SU-DHL-6 (cell line): ENCODE results near the gene ITPKB.
A peak's percentile ranks its signal among the peaks of the same experiment; 100 is the strongest.

Source experiments
- H2AFZ ChIP-seq: fragments of 200-600 bp; sonication (generic); 2 replicates; pipeline ENCODE4 v1.6.1; 2014; ENCODE audit warnings: low read depth, mild to moderate bottlenecking, moderate library complexity, mixed read lengths, antibody characterized with exemption, low read length; ENCODE audit not compliant: severe bottlenecking
- H3F3A ChIP-seq: fragments of 200-600 bp; shearing (Covaris generic); 2 replicates; pipeline ENCODE4 v1.6.0; 2016; ENCODE audit warnings: antibody characterized with exemption, mild to moderate bottlenecking; ENCODE audit not compliant: insufficient read depth
- H3K27ac ChIP-seq: fragments of 200-600 bp; sonication (generic); 2 replicates; pipeline ENCODE4 v1.5.1; 2016; ENCODE audit warnings: low read depth, mild to moderate bottlenecking, low read length, moderate library complexity, mixed read lengths
- H3K27me3 ChIP-seq: fragments of 200-600 bp; sonication (generic), shearing (Covaris generic); 2 replicates; pipeline ENCODE4 v1.6.0; 2014; ENCODE audit warnings: mild to moderate bottlenecking, low read length
- H3K36me3 ChIP-seq: fragments of 200-600 bp; sonication (generic); 2 replicates; pipeline ENCODE4 v1.6.1; 2014; ENCODE audit warnings: mild to moderate bottlenecking, low read length, mixed read lengths
- H3K4me2 ChIP-seq: fragments of 300-600, 200-600 bp; shearing (Covaris generic), sonication (generic); 2 replicates; pipeline ENCODE4 v1.6.0; 2014; ENCODE audit warnings: low read length, low read depth, mild to moderate bottlenecking; ENCODE audit not compliant: poor library complexity, severe bottlenecking
- H3K4me3 ChIP-seq: fragments of 200-600 bp; sonication (generic); 2 replicates; pipeline ENCODE4 v1.5.1; 2014; ENCODE audit warnings: antibody characterized with exemption, low read length, mild to moderate bottlenecking, mixed read lengths; ENCODE audit not compliant: insufficient read depth, poor library complexity, severe bottlenecking
- H3K79me2 ChIP-seq: fragments of 200-600 bp; sonication (generic); 2 replicates; pipeline ENCODE4 v1.6.1; 2014; ENCODE audit warnings: mild to moderate bottlenecking, low read length, moderate library complexity; ENCODE audit not compliant: insufficient read depth
- H3K9ac ChIP-seq: fragments of 200-600 bp; sonication (generic); 2 replicates; pipeline ENCODE4 v1.7.0; 2014; ENCODE audit warnings: mild to moderate bottlenecking, low read length
- H3K9me2 ChIP-seq: fragments of 200-600 bp; sonication (generic); replicated peaks from 2 replicates; pipeline ENCODE4 v1.6.1; 2014; ENCODE audit warnings: low read length; ENCODE audit not compliant: insufficient read depth
- H3K9me3 ChIP-seq: fragments of 200-600 bp; sonication (generic); 2 replicates; pipeline ENCODE4 v1.6.1; 2014; ENCODE audit warnings: low read length, mixed read lengths; ENCODE audit not compliant: insufficient read depth
- H4K20me1 ChIP-seq: fragments of 200-600 bp; sonication (generic); 2 replicates; pipeline ENCODE4 v1.6.1; 2014; ENCODE audit warnings: low read depth, mild to moderate bottlenecking, antibody characterized with exemption, low read length, moderate library complexity, mixed read lengths
- EZH2phosphoT487 ChIP-seq: fragments of 200-600 bp; sonication (generic), shearing (Covaris generic); conservative IDR thresholded peaks from 2 replicates; pipeline ENCODE4 v1.6.1; 2018; ENCODE audit warnings: mild to moderate bottlenecking, antibody characterized with exemption, low read length, moderate library complexity, mixed read lengths
- TF ChIP-seq, protein P1 (sequence below): fragments of 200-600 bp; sonication (generic); IDR thresholded peaks from one replicate; pipeline ENCODE4 v1.5.1; 2017; ENCODE audit warnings: antibody characterized with exemption, mild to moderate bottlenecking, low read length, moderate library complexity; ENCODE audit not compliant: insufficient read depth, poor library complexity, severe bottlenecking

ITPKB gene

DNA sequence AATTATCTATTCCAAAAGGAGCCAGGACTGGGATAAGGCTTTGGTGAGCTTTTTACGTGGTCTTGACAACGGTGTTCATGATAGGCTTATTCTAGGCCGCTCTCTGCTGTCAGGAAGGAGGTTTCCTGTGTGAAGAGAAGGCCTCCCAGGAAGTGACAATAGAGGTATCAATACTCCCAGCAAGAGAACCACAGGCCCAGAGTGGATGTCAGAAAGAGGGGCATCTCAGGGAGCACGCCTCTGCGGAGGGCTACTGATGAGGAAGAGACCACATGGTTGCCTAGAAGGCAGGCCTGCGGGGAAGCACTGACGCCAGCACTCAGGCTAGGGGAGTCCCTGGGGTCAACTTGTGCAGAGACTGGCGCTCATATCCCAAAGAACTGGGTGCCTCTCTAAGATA, 60.4 kb downstream of the ITPKB start:
- Histone ChIP-seq H3K9me2 (no peaks in the 10 kb centered on the region), H4K20me1 (no peaks in the 10 kb centered on the region), H3K4me3 (no peak overlapping the region), H3K36me3 (no peaks in the 10 kb centered on the region), H3K79me2 (peaks cover 18% of the 10 kb centered on the region; the same call in 1 of the 2 replicates), H3K27me3 (no peaks in the 10 kb centered on the region), H3F3A (peaks cover 64% of the 10 kb centered on the region), H3K27ac (peak overlapping the region; percentile 92), H2AFZ (no peak overlapping the region), H3K9ac (no peak overlapping the region), H3K9me3 (no peaks in the 10 kb centered on the region), H3K4me2 (no peak overlapping the region)
- TF ChIP-seq, protein P1, sequence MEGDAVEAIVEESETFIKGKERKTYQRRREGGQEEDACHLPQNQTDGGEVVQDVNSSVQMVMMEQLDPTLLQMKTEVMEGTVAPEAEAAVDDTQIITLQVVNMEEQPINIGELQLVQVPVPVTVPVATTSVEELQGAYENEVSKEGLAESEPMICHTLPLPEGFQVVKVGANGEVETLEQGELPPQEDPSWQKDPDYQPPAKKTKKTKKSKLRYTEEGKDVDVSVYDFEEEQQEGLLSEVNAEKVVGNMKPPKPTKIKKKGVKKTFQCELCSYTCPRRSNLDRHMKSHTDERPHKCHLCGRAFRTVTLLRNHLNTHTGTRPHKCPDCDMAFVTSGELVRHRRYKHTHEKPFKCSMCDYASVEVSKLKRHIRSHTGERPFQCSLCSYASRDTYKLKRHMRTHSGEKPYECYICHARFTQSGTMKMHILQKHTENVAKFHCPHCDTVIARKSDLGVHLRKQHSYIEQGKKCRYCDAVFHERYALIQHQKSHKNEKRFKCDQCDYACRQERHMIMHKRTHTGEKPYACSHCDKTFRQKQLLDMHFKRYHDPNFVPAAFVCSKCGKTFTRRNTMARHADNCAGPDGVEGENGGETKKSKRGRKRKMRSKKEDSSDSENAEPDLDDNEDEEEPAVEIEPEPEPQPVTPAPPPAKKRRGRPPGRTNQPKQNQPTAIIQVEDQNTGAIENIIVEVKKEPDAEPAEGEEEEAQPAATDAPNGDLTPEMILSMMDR, result no peak
- TF ChIP-seq EZH2phosphoT487, result no peak

DNA sequence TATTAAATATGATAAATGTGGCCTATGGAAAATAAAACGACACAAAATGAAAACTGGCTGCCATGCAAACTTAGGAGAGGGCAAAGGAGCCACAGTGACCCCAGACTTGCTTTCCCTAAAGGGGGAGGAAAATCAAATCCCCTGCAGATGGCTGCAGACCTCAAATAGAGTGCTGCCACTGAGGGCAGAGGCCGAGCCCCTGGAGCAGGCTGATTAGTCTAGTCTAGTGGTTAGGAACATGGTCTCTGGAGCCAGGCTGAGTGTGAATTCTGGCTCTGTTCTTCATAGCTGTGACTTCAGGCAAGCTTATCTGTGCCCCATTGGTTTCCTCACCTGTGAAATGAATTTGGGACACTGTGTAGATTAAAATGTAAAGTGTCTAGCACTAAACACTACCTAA, 60.8 kb downstream of the ITPKB start:
- no peaks in the 10 kb centered on the region for H3K27me3 ChIP-seq
- peaks cover 66% of the 10 kb centered on the region for H3F3A ChIP-seq
- no peak overlapping the region for H2AFZ ChIP-seq
- TF ChIP-seq, protein P1, result no peak
- no peak for TF ChIP-seq EZH2phosphoT487
- no peaks in the 10 kb centered on the region for H3K9me2 ChIP-seq
- H3K4me2 ChIP-seq, result no peak overlapping the region
- peaks cover 18% of the 10 kb centered on the region; the same call in 1 of the 2 replicates for H3K79me2 ChIP-seq
- H3K36me3 ChIP-seq, result no peaks in the 10 kb centered on the region
- no peaks in the 10 kb centered on the region for H4K20me1 ChIP-seq
- H3K4me3 ChIP-seq, result no peak overlapping the region
- H3K9ac ChIP-seq, result no peak overlapping the region
- peak overlapping the region; percentile 92 for H3K27ac ChIP-seq
- H3K9me3 ChIP-seq, result no peaks in the 10 kb centered on the region

DNA sequence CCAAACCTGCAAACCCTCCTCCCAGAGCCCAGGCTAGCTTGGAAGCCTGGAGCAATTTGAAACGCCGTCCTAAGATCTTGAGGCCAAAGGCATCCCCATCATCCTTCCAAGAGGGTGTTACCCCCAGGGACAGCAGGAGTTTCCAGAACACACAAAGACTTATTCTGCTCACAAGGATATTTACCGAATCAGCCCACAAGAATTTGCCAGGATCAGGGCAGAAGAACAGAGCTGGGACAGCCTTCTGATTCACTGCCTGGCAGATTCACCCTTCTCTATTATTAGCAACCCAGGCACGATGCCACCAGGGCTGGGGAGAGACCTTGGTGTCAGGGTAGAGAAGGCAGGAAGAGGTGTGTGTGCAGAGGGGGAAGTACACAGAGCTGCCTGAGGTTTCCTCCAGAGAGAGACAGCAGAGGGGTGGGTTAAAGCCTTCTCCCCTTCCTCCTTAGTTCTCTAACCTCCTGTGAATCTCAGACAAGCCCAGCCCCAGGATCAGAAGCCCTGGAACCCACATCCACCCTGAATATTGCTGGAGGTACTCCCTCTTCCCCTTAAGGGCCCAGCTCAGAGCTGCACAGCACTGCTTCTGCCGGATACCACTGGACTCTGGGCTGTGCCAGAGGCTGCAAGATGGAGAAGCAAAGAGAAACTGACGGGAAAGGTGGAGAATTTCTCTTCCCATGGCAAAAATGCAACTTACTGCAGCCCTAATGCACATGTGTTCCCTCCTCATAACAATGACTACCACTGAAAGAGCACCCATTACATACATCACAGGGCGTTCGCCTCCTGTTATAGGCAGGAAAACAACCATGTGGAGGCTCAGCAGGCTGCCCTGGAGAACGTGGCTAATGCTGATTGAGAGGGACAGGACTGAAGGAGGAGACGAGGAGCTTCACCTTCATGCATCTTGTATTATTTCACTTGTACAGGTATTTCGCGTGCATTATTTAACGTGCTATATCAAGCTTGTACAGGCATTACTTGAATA, 61.8 kb downstream of the ITPKB start:
- H3K27ac ChIP-seq, result peak overlapping the region; percentile 92
- H3K9ac ChIP-seq, result peak overlapping the region; percentile 53
- peaks cover 68% of the 10 kb centered on the region for H3F3A ChIP-seq
- peak overlapping the region; percentile 64 for H3K4me2 ChIP-seq
- H4K20me1 ChIP-seq, result no peaks in the 10 kb centered on the region
- no peak overlapping the region for H2AFZ ChIP-seq
- no peaks in the 10 kb centered on the region for H3K9me3 ChIP-seq
- TF ChIP-seq EZH2phosphoT487, result no peak
- TF ChIP-seq, protein P1, result no peak
- H3K27me3 ChIP-seq, result no peaks in the 10 kb centered on the region
- no peaks in the 10 kb centered on the region for H3K36me3 ChIP-seq
- H3K9me2 ChIP-seq, result no peaks in the 10 kb centered on the region
- peaks cover 16% of the 10 kb centered on the region; the same call in 1 of the 2 replicates for H3K79me2 ChIP-seq
- peak overlapping the region; percentile 29 for H3K4me3 ChIP-seq
